Activated CD4-positive, alpha-beta T cell treated with anti-CD3 and anti-CD28 coated beads for 4 hours (primary cell): Measurements from ENCODE around the gene DENND4C.
"Not testable (repeated sequence)": the region's sequence is repeated elsewhere in the genome, so short reads cannot be mapped to it uniquely, and the experiment has no call there.

ENCODE experiments used
- DNase-seq, 2 donors: peaks; one replicate each; pipeline ENCODE4 v3.0.0-alpha.2; 2020

DENND4C gene

DNA sequence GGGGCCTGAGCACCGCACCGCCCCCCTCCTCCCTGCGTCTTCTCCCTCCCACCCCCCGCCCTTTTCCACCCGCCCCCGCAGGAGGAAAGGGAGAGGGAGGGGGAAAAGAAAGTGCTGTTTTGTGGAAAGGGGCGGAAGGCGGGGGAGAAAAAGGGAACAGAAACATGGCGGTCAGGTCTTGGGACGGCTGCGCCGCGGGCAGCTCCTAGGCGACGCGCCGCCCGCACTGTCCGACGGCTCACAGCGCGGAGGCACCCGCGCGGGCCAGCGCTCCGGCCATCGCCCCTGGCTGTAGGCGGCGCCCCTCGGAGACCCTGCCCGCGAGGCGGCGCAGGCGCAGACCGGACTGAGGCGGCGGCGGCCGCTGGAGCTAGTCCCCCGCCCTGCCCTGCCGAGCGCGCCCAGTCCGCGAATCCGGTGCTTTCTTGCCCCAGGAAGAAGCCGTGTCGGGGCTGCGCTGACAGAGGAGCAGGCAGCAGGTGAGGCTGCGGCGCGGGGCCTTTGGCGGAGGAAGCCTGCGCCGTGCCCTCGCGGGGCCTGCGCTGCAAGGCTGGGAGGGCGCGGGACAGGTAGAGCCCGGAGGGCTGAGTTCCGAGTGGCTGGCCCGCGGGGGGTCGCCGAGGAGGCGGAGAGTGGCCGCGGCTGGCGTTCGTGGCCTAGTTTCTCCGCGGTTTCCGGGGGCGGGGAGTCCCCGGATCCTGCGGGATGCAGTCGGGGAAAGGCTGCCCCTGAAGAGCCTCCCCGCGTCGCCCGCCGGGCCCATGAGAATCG, at the start of gene DENND4C:
DENND4C (plus strand) TSS at position 339 of the 771 bp plus-strand sequence. CDS start 45,482 bp downstream, outside the sequence.
- DNase-seq, result peak; percentile 72 to 73

GRCh38 chr9:19180991-19181390, 49.5 kb upstream of the DENND4C start:
- no peak for DNase-seq

DNA sequence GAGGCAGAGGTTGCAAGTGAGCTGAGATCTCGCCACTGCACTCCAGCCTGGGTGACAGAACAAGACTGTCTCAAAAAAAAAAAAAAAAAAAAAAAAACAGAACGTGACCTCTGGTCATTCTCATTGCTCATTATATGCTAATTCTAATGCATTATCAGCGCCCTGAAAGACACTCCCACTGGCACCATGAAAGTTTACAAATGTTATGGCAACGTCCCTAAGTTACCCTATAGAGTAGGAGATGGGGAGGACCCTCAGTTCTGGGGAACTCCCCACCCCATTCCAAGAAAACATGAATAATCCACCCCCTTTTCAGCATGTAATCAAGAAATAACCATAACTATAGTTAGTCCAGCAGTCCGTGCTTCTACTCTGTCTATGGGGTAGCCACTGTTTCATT, 48.9 kb upstream of the DENND4C start:
- DNase-seq, result no peak

DNA sequence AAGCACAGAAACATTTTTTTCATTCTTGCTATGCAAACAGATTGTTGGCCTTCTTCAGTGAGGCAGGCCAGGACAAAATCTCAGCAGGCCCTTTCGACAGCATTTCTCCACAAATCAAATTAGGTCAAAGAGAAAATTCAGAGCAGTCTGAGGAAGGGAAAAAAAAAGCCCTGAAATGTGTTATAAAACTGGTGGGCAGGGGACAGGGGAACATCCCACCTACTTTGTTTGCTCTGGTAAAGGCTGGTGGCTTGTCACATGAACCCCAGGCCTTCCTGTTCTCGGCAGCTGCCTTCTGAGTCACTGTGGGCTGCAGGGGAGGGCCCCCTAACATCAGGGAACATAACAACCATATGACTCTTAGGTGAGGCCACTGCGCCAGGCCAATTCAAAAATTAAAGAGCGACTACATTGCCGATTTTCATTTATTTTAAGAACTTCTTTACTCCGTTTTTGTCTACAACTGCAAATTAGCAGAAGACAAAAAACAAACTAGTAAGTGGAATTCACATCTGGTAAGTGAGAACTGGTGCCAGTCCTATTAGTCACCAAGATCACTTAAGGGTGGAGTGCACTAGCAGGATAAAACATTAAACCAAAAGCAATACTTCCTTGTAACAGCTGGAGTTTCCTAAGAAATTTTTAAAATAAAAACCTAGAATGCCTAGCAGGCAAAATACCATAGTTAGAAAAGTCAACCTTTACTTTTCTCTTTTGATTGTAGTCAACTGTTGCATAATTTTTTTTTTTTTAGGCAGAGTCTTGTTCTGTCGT, 46.2 kb upstream of the DENND4C start:
- DNase-seq, result peak; percentile 70 to 75

DNA sequence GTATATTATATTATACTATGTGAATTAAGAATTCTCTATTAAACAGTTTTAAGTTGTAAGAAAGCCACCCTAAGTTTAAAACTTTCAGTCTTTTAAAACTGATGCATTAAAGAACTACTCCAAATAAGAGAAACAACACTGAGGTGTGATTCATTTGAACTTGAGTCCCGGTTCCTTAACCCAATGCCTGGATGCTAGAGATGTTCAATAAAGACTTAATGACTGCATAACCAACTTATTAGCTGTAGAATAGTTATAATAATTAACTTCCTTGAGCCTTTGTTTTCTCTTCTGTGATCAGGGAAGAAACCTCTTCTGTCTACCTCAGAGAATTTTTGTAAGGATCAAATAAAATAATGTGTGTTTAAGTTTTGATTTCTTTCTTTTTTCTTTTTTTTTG, 45.3 kb upstream of the DENND4C start:
- no peak for DNase-seq

- DNase-seq, result no peak
Observed at GRCh38 chr9:19186232-19186631, 44.3 kb upstream of the DENND4C start.

- no peak for DNase-seq
Observed at GRCh38 chr9:19188771-19189170, 41.7 kb upstream of the DENND4C start.

GRCh38 chr9:19192202-19193028, 38.1 kb upstream of the DENND4C start:
- no peak for DNase-seq

- no peak for DNase-seq
Observed at GRCh38 chr9:19193029-19193324, 37.5 kb upstream of the DENND4C start.

GRCh38 chr9:19193358-19193973, 37.0 kb upstream of the DENND4C start:
- DNase-seq, result not testable (repeated sequence)

DNA sequence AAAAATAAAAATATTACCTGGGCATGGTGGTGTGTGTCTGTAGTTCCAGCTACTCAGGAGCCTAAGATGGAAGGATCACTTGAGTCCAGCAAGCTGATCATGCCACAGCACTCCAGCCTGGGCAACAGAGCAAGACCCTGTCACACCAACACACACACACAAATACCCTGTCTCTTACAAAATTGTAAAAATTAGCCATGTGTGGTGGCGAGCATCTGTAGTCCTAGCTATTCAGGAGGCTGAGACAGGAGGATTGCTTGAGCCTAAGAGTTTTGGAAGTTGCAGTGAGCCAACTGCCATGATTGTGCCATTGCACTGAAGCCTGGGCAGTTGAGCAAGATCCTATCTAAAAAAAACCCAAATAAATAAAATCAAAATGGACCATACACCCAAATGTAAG, 32.1 kb upstream of the DENND4C start:
- no peak for DNase-seq

DNA sequence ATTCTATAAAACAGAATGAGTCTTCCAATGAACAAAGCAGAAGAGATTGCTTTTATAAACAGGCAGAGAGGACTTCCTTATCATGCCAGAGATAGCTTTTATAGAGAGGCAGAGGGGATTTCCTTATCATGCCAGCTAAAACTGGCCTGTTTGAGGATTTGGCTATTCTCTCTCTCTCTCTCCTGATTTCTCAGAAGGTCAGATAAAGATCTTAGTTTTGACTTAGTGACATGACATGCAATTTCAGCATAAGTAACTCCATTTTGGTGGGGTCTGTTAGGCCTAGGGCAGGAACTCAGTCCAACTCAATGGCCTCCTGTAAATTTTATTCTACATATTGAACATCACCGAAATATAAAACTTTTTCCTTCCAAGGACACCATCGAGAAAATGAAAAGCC, 31.5 kb upstream of the DENND4C start:
- no peak for DNase-seq

DNA sequence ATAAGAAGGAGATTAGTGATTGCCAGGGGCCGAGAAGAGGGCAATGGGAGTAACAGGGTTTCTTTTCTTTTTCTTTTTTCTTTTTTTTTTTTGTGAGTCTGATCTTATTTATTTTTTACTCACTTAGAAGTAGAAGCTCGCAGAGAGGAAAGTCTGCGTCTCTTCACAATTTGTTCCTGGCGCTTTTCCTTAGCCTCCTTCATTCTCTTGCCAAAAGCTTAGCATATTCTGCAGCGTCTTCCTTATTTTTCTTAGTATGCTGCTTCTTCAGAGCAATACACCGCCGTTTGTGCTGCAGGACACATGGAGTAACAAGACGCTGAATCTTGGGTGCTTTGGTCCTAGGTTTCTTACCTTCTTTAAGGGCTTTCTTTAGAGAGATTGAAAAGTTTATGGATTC, 30.3 kb upstream of the DENND4C start:
- DNase-seq, result no peak

- DNase-seq, result no peak
Observed at GRCh38 chr9:19201899-19202891, 28.3 kb upstream of the DENND4C start.

GRCh38 chr9:19203058-19203457, 27.4 kb upstream of the DENND4C start:
- DNase-seq, result no peak

- DNase-seq, result no peak
Observed at GRCh38 chr9:19208653-19209052, 21.8 kb upstream of the DENND4C start.

- no peak for DNase-seq
Observed at GRCh38 chr9:19209188-19209587, 21.3 kb upstream of the DENND4C start.

DNA sequence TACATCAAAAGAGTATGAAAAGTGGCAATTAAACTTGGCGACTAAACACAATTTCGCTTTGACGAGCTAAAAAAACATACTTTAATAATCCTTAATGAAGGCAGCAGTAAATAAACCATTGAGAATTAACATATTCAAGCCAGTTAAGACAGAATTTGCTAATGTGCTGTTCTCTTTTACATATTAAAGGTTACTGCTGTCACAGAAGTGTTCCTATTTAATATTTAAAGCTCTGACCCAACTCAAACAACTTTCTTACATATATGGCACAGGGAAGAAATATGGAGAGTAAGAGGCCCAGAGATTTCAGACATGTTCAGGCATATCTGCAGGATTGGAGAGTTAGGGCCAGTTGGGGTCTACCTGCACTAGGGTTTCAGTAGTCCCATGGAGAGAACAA, 16.7 kb upstream of the DENND4C start:
- no peak for DNase-seq

- no peak for DNase-seq
Observed at GRCh38 chr9:19216466-19216865, 14.0 kb upstream of the DENND4C start.

DNA sequence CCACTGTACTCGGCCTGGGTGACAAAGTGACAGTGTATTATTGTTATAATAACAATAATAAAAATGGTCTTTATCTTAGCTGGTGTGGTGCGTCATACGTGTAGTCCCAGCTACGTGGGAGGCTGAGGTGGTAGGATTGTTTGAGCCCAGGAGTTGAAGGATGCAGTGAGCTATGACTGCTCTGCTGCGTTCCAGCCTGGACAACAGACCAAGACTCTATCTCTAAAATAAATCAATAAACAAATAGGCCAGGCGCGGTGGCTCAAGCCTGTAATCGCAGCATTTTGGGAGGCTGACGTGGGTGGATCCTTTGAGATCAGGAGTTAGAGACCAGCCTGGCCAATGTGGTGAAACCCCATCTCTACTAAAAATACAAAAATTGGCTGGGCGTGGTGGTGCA, 9.2 kb upstream of the DENND4C start:
- DNase-seq, result no peak

- DNase-seq, result no peak
Observed at GRCh38 chr9:19223724-19224123, 6.8 kb upstream of the DENND4C start.

GRCh38 chr9:19224563-19224962, 5.9 kb upstream of the DENND4C start:
- no peak for DNase-seq
